Stimulated activated CD8-positive, alpha-beta memory T cell treated with anti-CD3 and anti-CD28 coated beads, Interleukin-15, amount 100 ng/mL, for 4 hours (primary cell): ENCODE results near the gene ITK.
A peak's percentile ranks its signal among the peaks of the same experiment; 100 is the strongest.

ENCODE experiments used
- DNase-seq, 2 donors: peaks; one replicate each; pipeline ENCODE4 v3.0.0-alpha.2; 2020; ENCODE audit warnings: low read depth in 2 of 2

ITK gene

GRCh38 chr5:157247267-157247666 is 66.6 kb downstream of the ITK start:
- DNase-seq: no peak

GRCh38 chr5:157248821-157249470 is 68.3 kb downstream of the ITK start:
- DNase-seq: no peak

GRCh38 chr5:157252711-157253465 is 72.2 kb downstream of the ITK start:
- no peak for DNase-seq

- no peak for DNase-seq
Observed at GRCh38 chr5:157253547-157253946, 72.9 kb downstream of the ITK start.

- DNase-seq: no peak
Observed at GRCh38 chr5:157258450-157258849, 77.8 kb downstream of the ITK start.

GRCh38 chr5:157259699-157260098 is 79.1 kb downstream of the ITK start:
- DNase-seq: no peak

GRCh38 chr5:157263496-157264090 is 83.0 kb downstream of the ITK start:
- DNase-seq: no peak

GRCh38 chr5:157265714-157266285 is 85.2 kb downstream of the ITK start, which contains the start of gene CYFIP2:
Gene CYFIP2 (plus strand): TSS chr5:157266123. CDS start chr5:157285362, 19,239 bp downstream.
- DNase-seq: peak; percentile 63 to 73

- DNase-seq: no peak
Observed at GRCh38 chr5:157266286-157267007, 85.8 kb downstream of the ITK start.

GRCh38 chr5:157267025-157267424 is 86.4 kb downstream of the ITK start:
- DNase-seq: no peak

GRCh38 chr5:157267761-157268480 is 87.3 kb downstream of the ITK start:
- DNase-seq: no peak

GRCh38 chr5:157269165-157269671 is 88.6 kb downstream of the ITK start:
- no peak for DNase-seq

GRCh38 chr5:157269761-157270272 is 89.2 kb downstream of the ITK start:
- DNase-seq: no peak

- no peak for DNase-seq
Observed at GRCh38 chr5:157270771-157271170, 90.1 kb downstream of the ITK start.

GRCh38 chr5:157271740-157272271 is 91.2 kb downstream of the ITK start:
- peak; percentile 57 to 69 for DNase-seq

- DNase-seq: no peak
Observed at GRCh38 chr5:157273131-157273556, 92.5 kb downstream of the ITK start.

- no peak for DNase-seq
Observed at GRCh38 chr5:157275403-157275802, 94.8 kb downstream of the ITK start.

GRCh38 chr5:157278319-157279037 is 97.8 kb downstream of the ITK start:
- DNase-seq: no peak

GRCh38 chr5:157279605-157280239 is 99.1 kb downstream of the ITK start:
- DNase-seq: no peak
